Caco-2 (cell line): ENCODE data around the gene HM13. TPM values are rescaled to one million over a fixed set of nuclear protein-coding genes. Genes with fewer than 3 reads are reported as not detected.

Source experiments
- BruUV-seq: library from RNA; stranded (reverse); fragments of 400-500 nt; replicated peaks from 2 replicates; lab custom pipeline; 2021; lab: Mats Ljungman, UMichigan
- CTCF ChIA-PET: fragments of 300-600 bp; sonication (Branson Sonifier 250); formaldehyde crosslinking; loops from one replicate; lab custom pipeline; 2022; ENCODE audit warnings: antibody characterized with exemption; lab: Charles Lee
- POLR2A ChIA-PET: fragments of 300-600 bp; sonication (Branson Sonifier 250); formaldehyde crosslinking; loops from one replicate; lab custom pipeline; 2022; ENCODE audit warnings: antibody characterized with exemption; lab: Charles Lee
- DNase-seq, 2 experiments: peaks; one replicate each; pipeline versions ENCODE4 v3.0.0 to v3.0.0-alpha.2; 2020 to 2022
- H3K27me3 ChIP-seq: replicated peaks from 2 replicates; pipeline ENCODE4 v1.6.0; 2011; ENCODE audit warnings: low read length; ENCODE audit not compliant: control insufficient read depth, insufficient read depth
- H3K36me3 ChIP-seq: 2 replicates; pipeline ENCODE4 v1.5.1; 2011; ENCODE audit warnings: low read length; ENCODE audit not compliant: control insufficient read depth, insufficient read depth
- H3K4me1 ChIP-seq: fragments of 250-450 bp; sonication (Bioruptor Pico); 2 replicates; pipeline ENCODE4 v1.5.1; 2020; ENCODE audit warnings: mild to moderate bottlenecking
- H3K4me3 ChIP-seq: 2 replicates; pipeline ENCODE4 v1.5.1; 2011; ENCODE audit warnings: low read depth, mild to moderate bottlenecking, control low read depth, low read length
- H3K9me3 ChIP-seq: fragments of 250-450 bp; sonication (Bioruptor Pico); 2 replicates; pipeline ENCODE4 v1.5.1; 2020; ENCODE audit warnings: mild to moderate bottlenecking, moderate library complexity
- H3K27ac Mint-ChIP-seq: one replicate; pipeline ENCODE4 v1.8.0; 2022; ENCODE audit warnings: mixed read lengths; ENCODE audit not compliant: unreplicated experiment
- H3K27me3 Mint-ChIP-seq: one replicate; pipeline ENCODE4 v1.8.0; 2022; ENCODE audit warnings: mixed read lengths; ENCODE audit not compliant: insufficient read depth, unreplicated experiment
- H3K36me3 Mint-ChIP-seq: one replicate; pipeline ENCODE4 v1.8.0; 2022; ENCODE audit warnings: mild to moderate bottlenecking, mixed read lengths; ENCODE audit not compliant: insufficient read depth, unreplicated experiment
- H3K4me1 Mint-ChIP-seq: one replicate; pipeline ENCODE4 v1.8.0; 2022; ENCODE audit warnings: low read depth, mixed read lengths; ENCODE audit not compliant: unreplicated experiment
- H3K4me3 Mint-ChIP-seq: one replicate; pipeline ENCODE4 v1.8.0; 2022; ENCODE audit warnings: mild to moderate bottlenecking, moderate library complexity, mixed read lengths; ENCODE audit not compliant: unreplicated experiment
- H3K9me3 Mint-ChIP-seq: one replicate; pipeline ENCODE4 v1.8.0; 2022; ENCODE audit warnings: mixed read lengths; ENCODE audit not compliant: unreplicated experiment
- CTCF ChIP-seq, 2 experiments: fragments of 200-600 bp in 1 of 2; IDR thresholded peaks; 1 replicate in 1 of 2; 2 replicates in 1 of 2; pipeline versions ENCODE4 v1.5.1 to v1.8.0; 2011 to 2022; ENCODE audit warnings: antibody characterized with exemption in 1 of 2, control low read depth in 1 of 2, inconsistent platforms in 1 of 2, low read depth in 1 of 2, low read length in 1 of 2, mild to moderate bottlenecking in 1 of 2, moderate library complexity in 1 of 2; ENCODE audit not compliant: insufficient read depth in 1 of 2, severe bottlenecking in 1 of 2, unreplicated experiment in 1 of 2
- intact Hi-C: fragments of 100-400 bp; cut with micrococcal nuclease; formaldehyde crosslinking; loops from one replicate; pipeline ENCODE4 v1.10.0; 2022; ENCODE audit not compliant: unreplicated experiment
- total RNA-seq: library from RNA; stranded (reverse); gene quantifications from 2 replicates; pipeline ENCODE4 v1.2.3, GENCODE V29; 2022

The HM13 gene
- total RNA-seq, 1 experiment from 2014 or later = 443 TPM

- H3K36me3 ChIP-seq = no peaks in the 10 kb centered on the region
- H3K4me3 ChIP-seq = no peak overlapping the region
- ChIA-PET POLR2A (interaction anchor here (0.7 kb wide), 1 partner anchor 12 kb away, joined by 5 read pairs; no protein-coding TSS in a partner anchor), CTCF (interaction anchor here (0.7 to 1.1 kb wide), 2 partner anchors 14 to 29 kb away, joined by 5 to 7 read pairs; no protein-coding TSS in a partner anchor)
- H3K27me3 Mint-ChIP-seq = peaks cover 19% of the 10 kb centered on the region
- no peak overlapping the region for H3K4me3 Mint-ChIP-seq
- BruUV-seq = no TSS peak
- no peaks in the 10 kb centered on the region for H3K9me3 Mint-ChIP-seq
- H3K4me1 ChIP-seq = no peaks in the 10 kb centered on the region
- H3K4me1 Mint-ChIP-seq = no peaks in the 10 kb centered on the region
- H3K27me3 ChIP-seq = no peaks in the 10 kb centered on the region
- no peak for TF ChIP-seq CTCF (IDR thresholded peaks at IDR 0.05; ENCODE audit: insufficient read depth in 1 of 2, low read depth in 1 of 2, low read length in 1 of 2, severe bottlenecking in 1 of 2, unreplicated experiment in 1 of 2)
- no peaks in the 10 kb centered on the region for H3K36me3 Mint-ChIP-seq
- no peak overlapping the region for H3K27ac Mint-ChIP-seq
- no peaks in the 10 kb centered on the region for H3K9me3 ChIP-seq
- no peak for DNase-seq
- intact Hi-C loops = no loop called here
Measured at GRCh38 chr20:31489152-31489551, 25.1 kb upstream of the HM13 start.

- Mint-ChIP-seq H3K9me3 (no peaks in the 10 kb centered on the region), H3K27me3 (peaks cover 19% of the 10 kb centered on the region), H3K36me3 (no peaks in the 10 kb centered on the region), H3K4me3 (no peak overlapping the region), H3K4me1 (no peaks in the 10 kb centered on the region), H3K27ac (no peak overlapping the region)
- Histone ChIP-seq H3K36me3 (no peaks in the 10 kb centered on the region), H3K27me3 (no peaks in the 10 kb centered on the region), H3K4me1 (no peaks in the 10 kb centered on the region), H3K4me3 (no peak overlapping the region), H3K9me3 (no peaks in the 10 kb centered on the region)
- intact Hi-C loops = no loop called here
- BruUV-seq = no TSS peak
- no peak for TF ChIP-seq CTCF (IDR thresholded peaks at IDR 0.05; ENCODE audit: insufficient read depth in 1 of 2, low read depth in 1 of 2, low read length in 1 of 2, severe bottlenecking in 1 of 2, unreplicated experiment in 1 of 2)
- no peak for DNase-seq
- ChIA-PET POLR2A (no interaction called here), CTCF (interaction anchor here (1.7 kb wide), 1 partner anchor 12 kb away, joined by 5 read pairs; no protein-coding TSS in a partner anchor)
Measured at GRCh38 chr20:31490752-31491151, 23.5 kb upstream of the HM13 start.

DNA sequence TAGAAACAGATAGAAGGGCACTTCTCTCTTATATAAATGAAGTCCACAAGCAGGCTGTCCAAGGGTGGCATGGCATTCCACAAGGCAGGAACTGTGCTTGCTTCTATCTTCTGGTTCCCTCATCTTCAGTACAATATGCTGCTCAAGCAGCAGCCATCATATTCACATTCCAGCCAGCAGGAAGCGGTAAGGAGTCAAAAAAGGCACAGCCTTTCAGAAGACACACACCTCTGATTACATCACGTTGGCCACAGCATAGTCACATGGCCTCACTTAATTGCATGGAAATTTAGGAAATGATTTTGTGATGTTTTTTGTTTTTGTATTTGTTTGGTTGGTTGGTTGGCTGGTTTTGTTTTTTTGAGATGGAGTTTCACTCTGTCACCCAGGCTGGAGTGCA is 20.1 kb upstream of the HM13 start:
- peak; percentile 84 to 86 for DNase-seq
- Histone ChIP-seq H3K27me3 (no peaks in the 10 kb centered on the region; the same call in 1 of the 2 replicates), H3K4me1 (no peaks in the 10 kb centered on the region), H3K4me3 (no peak overlapping the region), H3K36me3 (no peaks in the 10 kb centered on the region), H3K9me3 (no peaks in the 10 kb centered on the region)
- H3K27ac Mint-ChIP-seq = no peak overlapping the region
- H3K4me3 Mint-ChIP-seq = no peak overlapping the region
- peaks cover 17% of the 10 kb centered on the region for H3K27me3 Mint-ChIP-seq
- BruUV-seq = no TSS peak
- POLR2A ChIA-PET = no interaction called here
- H3K9me3 Mint-ChIP-seq = no peaks in the 10 kb centered on the region
- no peaks in the 10 kb centered on the region for H3K36me3 Mint-ChIP-seq
- H3K4me1 Mint-ChIP-seq = no peaks in the 10 kb centered on the region
- intact Hi-C loops = no loop called here
- peak; percentile 61 to 69 for TF ChIP-seq CTCF (IDR thresholded peaks at IDR 0.05; ENCODE audit: insufficient read depth in 1 of 2, low read depth in 1 of 2, low read length in 1 of 2, severe bottlenecking in 1 of 2, unreplicated experiment in 1 of 2)
- CTCF ChIA-PET = no interaction called here
